ENCODE results near the gene NDUFB7.

The NDUFB7 gene

DNA sequence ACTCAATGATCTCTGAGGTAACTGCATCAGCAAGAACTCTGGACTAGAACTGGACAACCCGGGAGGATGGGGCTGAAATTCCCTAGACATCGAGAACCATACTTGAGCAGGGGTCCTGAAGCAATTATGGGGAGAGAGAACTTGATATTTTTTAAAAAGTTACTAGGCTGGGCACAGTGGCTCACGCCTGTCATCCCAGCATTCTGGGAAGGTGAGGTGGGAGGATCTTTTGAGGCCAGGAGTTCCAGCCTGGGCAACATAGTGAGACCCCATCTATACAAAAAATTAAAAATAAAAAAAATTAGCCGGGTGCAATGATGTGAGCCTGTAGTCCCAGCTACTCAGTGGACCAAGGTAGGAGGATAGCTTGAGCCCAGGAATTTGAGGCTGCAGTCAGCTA lies 51.3 kb downstream of the NDUFB7 start:
- DNase-seq (ENCODE audit: low read depth in 2 of 2) = no peak

DNA sequence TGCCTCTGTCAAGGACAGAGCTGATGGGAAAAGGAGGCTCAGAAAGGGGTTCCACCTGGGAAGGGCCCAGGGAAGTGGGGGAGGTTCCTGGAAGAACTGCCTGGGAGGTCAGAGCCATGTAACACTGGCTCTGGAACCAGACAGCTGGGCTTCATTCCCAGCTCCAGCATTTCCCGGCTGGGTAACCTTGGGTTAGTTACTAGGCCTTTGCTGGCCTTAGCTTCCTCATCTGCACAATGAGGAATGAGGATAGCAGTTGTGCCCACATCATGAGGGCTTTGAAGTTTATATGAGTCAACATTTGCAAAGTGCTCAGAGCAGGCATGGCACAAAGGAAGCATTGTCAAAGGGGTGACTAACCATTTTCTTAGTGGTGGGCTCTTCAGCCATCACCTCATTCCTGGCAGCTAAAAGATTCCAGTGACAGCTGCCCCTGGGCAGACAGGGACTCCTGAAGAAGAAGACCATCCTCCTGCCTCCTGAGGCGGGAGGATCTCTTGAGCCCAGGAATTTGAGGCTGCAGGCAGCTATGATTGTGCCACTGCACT lies 51.9 kb downstream of the NDUFB7 start:
- DNase-seq (ENCODE audit: low read depth in 2 of 2) = no peak

GRCh38 chr19:14519245-14519859 lies 52.5 kb downstream of the NDUFB7 start:
- no peak for DNase-seq (ENCODE audit: low read depth in 2 of 2)

DNA sequence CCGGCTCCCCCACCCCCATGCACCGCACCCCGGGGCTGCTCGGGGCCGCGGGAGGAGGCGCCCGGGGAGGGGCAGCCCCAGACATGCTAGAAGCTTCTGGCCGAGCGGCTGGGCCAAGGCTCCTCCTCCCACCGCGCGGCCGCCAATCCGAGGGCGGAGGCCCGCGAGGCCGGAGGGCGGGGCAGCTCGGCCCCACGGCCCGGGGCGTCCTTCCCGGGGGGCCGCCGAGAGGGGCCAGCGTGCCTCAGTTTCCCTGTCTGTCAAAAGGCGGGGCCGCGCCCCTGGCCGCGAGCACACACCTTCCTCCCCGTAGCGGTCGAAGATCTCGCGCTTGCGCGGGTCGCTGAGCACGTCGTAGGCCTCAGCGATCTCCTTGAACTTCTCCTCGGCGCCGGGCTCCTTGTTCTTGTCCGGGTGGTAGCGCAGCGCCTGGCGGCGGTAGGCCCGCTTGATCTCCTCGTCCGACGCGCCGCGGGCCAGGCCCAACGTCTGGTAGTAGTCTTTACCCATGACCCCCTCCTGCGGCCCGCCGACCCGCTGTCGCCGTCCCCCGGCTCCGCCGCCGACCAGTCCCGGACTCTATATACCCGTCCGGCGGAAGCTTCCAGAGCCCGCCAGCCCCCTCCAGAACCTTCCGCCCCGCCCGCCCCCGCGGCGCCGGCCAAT lies 53.9 kb downstream of the NDUFB7 start, which contains the start of gene DNAJB1:
Gene DNAJB1, minus strand, starts transcription at position 558 of the 666 bp plus-strand sequence. Its CDS starts 48 bp downstream, at position 510.
- DNase-seq (ENCODE audit: low read depth in 2 of 2) = peak; percentile 34 to 44

GRCh38 chr19:14517446-14517839 lies 54.4 kb downstream of the NDUFB7 start:
- DNase-seq (ENCODE audit: low read depth in 2 of 2) = no peak

DNA sequence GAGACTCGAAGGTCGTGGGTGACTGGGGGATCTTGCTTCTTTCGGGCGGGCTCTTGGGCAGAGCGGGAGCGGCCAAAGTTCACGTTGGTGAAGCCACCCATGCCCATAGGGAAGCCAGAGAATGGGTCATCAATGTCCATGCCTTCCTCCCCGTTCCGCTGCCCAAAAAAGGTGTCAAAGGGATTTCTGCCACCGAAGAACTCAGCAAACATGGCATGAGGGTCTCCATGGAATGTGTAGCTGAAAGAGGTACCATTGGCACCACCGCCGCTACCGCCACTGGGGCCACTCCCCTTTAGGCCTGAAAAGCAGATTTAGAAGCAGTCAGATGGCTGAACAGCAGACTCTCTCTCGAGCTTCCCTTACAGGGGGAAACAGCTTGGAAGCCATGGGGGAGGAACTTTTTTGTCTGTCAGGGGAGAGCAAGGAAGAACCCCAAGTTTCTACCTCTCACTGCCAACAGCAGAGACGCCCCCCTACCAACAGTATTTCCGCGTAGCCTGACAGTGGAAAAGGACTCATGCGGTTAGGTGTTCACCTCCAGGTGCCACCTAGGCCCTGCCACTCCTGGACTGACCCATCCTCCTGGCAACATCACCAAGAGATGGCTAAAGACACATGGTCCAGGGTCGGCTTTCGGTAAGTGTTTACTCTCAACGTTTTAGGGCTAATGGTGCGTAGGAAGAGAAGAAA lies 55.0 kb downstream of the NDUFB7 start:
- no peak for DNase-seq (ENCODE audit: low read depth in 2 of 2)
